Gastrocnemius medialis (tissue), 4 donors: Measurements from ENCODE around the gene OR52B6. TPM values are rescaled to one million over a fixed set of nuclear protein-coding genes. Genes with fewer than 3 reads are reported as not detected.
"Not testable (repeated sequence)": the region's sequence is repeated elsewhere in the genome, so short reads cannot be mapped to it uniquely, and the experiment has no call there.

Source experiments
- ATAC-seq, 2 donors: fragments of 150-250 bp; one replicate each; pipeline ENCODE4 v1.9.1; 2016
- DNase-seq, 2 donors: peaks; one replicate each; pipeline ENCODE4 v3.0.0-alpha.2; 2019
- H3K27ac ChIP-seq, 4 donors: fragments of 200-600 bp; sonication (generic); 1 replicate in 1 of 4; 2 replicates in 3 of 4; pipeline ENCODE4 v1.5.1; 2016 to 2018; ENCODE audit warnings: mild to moderate bottlenecking in 2 of 4, moderate library complexity in 1 of 4
- H3K27me3 ChIP-seq, 3 donors: fragments of 200-600 bp; sonication (generic) in 2 of 3; 1 replicate in 1 of 3; 2 replicates in 2 of 3; pipeline versions ENCODE4 v1.5.1 to v1.6.0; 2016 to 2019; ENCODE audit warnings: mild to moderate bottlenecking in 1 of 3, moderate library complexity in 1 of 3
- H3K36me3 ChIP-seq, 2 donors: fragments of 200-600 bp; sonication (generic) in 1 of 2; one replicate each; pipeline ENCODE4 v1.5.1; 2017 to 2018
- H3K4me1 ChIP-seq, 2 donors: fragments of 200-600 bp; sonication (generic) in 1 of 2; one replicate each; pipeline ENCODE4 v1.5.1; 2016 to 2017; ENCODE audit warnings: mild to moderate bottlenecking in 2 of 2
- H3K4me3 ChIP-seq, 4 donors: fragments of 200-600 bp; sonication (generic) in 3 of 4; 1 replicate in 1 of 4; 2 replicates in 3 of 4; pipeline ENCODE4 v1.5.1; 2016 to 2019; ENCODE audit warnings: mild to moderate bottlenecking in 2 of 4
- H3K9me3 ChIP-seq, 3 donors: fragments of 200-600 bp; sonication (generic) in 2 of 3; 1 replicate in 1 of 3; 2 replicates in 2 of 3; pipeline ENCODE4 v1.5.1; 2016 to 2019
- CTCF ChIP-seq, 5 experiments: fragments of 450-650 bp in 3 of 5; fragments of 200-600 bp in 2 of 5; sonication (generic) in 2 of 5; IDR thresholded peaks in 4 of 5; conservative IDR thresholded peaks in 1 of 5; 1 replicate in 4 of 5; 2 replicates in 1 of 5; pipeline ENCODE4 v1.5.1; 2016 to 2019; ENCODE audit warnings: antibody characterized with exemption in 5 of 5, mild to moderate bottlenecking in 3 of 5, moderate library complexity in 3 of 5
- POLR2A ChIP-seq, 2 donors: fragments of 450-650 bp; IDR thresholded peaks; one replicate each; pipeline ENCODE4 v1.6.1; 2017; ENCODE audit warnings: antibody characterized with exemption in 2 of 2, mild to moderate bottlenecking in 2 of 2, moderate library complexity in 2 of 2
- in situ Hi-C, 4 donors: fragments of 200-750 bp; cut with MboI; loops; one replicate each; pipeline versions ENCODE4 v1.15.0 to v1.8.0; 2017; ENCODE audit warnings: low sequenced_read_pairs in 4 of 4
- intact Hi-C: fragments of 100-400 bp; cut with DNase I; formaldehyde crosslinking; loops from one replicate; pipeline ENCODE4 v1.15.1; 2023; ENCODE audit warnings: low total_unique reads
- total RNA-seq, 4 donors: library from RNA; depleted of rRNA; stranded (reverse); fragments of >200 nt; gene quantifications; one replicate each; pipeline versions ENCODE4 v1.1.0 to v1.2.3, GENCODE V29; 2016

Gene OR52B6
- total RNA-seq, 4 donors from 2014 or later = not detected

- intact Hi-C loops (no loop called here), in situ Hi-C loops (no loop called here)
- Histone ChIP-seq H3K4me1 (no peaks in the 10 kb centered on the region), H3K9me3 (no peaks in the 10 kb centered on the region), H3K27me3 (no peaks in the 10 kb centered on the region), H3K4me3 (no peak overlapping the region), H3K27ac (peak overlapping the region in 1 of 4 donors; percentile 8), H3K36me3 (no peaks in the 10 kb centered on the region)
- ATAC-seq (peak in 1 of 2 donors; percentile 55), DNase-seq (peak; percentile 8 to 28)
- TF ChIP-seq CTCF (IDR thresholded peaks at IDR 0.05 in 4 of 5, conservative IDR thresholded peaks at IDR 0.05 in 1 of 5) (peak in 2 of 5 experiments; percentile 44 to 52), POLR2A (IDR thresholded peaks at IDR 0.05) (no peak)
Observed at GRCh38 chr11:5600374-5600851, 19.7 kb downstream of the OR52B6 start.

- H3K27me3 ChIP-seq, H3K4me1 ChIP-seq, H3K27ac ChIP-seq, H3K9me3 ChIP-seq, ATAC-seq, in situ Hi-C loops, H3K36me3 ChIP-seq, intact Hi-C loops, H3K4me3 ChIP-seq, DNase-seq: not testable (repeated sequence)
Observed at GRCh38 chr11:5602791-5603190, 22.1 kb downstream of the OR52B6 start.

GRCh38 chr11:5603326-5603725 lies 22.6 kb downstream of the OR52B6 start:
- H3K4me3 ChIP-seq = no peak overlapping the region
- no peaks in the 10 kb centered on the region for H3K9me3 ChIP-seq
- H3K4me1 ChIP-seq = no peaks in the 10 kb centered on the region
- intact Hi-C loops (no loop called here), in situ Hi-C loops (no loop called here)
- DNase-seq (no peak), ATAC-seq (no peak)
- no peaks in the 10 kb centered on the region for H3K36me3 ChIP-seq
- H3K27me3 ChIP-seq = no peaks in the 10 kb centered on the region
- no peak for TF ChIP-seq CTCF (IDR thresholded peaks at IDR 0.05 in 4 of 5, conservative IDR thresholded peaks at IDR 0.05 in 1 of 5)
- TF ChIP-seq POLR2A (IDR thresholded peaks at IDR 0.05) = no peak
- no peak overlapping the region for H3K27ac ChIP-seq

- in situ Hi-C loops (no loop called here), intact Hi-C loops (no loop called here)
- H3K36me3 ChIP-seq = no peaks in the 10 kb centered on the region
- ATAC-seq = no peak
- no peaks in the 10 kb centered on the region for H3K4me1 ChIP-seq
- H3K27me3 ChIP-seq = no peaks in the 10 kb centered on the region
- no peaks in the 10 kb centered on the region for H3K9me3 ChIP-seq
- no peak overlapping the region for H3K27ac ChIP-seq
- no peak for TF ChIP-seq CTCF (IDR thresholded peaks at IDR 0.05 in 4 of 5, conservative IDR thresholded peaks at IDR 0.05 in 1 of 5)
- TF ChIP-seq POLR2A (IDR thresholded peaks at IDR 0.05) = no peak
- H3K4me3 ChIP-seq = no peak overlapping the region
- DNase-seq = no peak
Observed at GRCh38 chr11:5604896-5605295, 24.2 kb downstream of the OR52B6 start.

GRCh38 chr11:5605849-5606248 lies 25.2 kb downstream of the OR52B6 start:
- intact Hi-C loops (no loop called here), in situ Hi-C loops (no loop called here)
- Histone ChIP-seq H3K4me1 (no peaks in the 10 kb centered on the region), H3K27ac (no peak overlapping the region), H3K36me3 (no peaks in the 10 kb centered on the region), H3K27me3 (no peaks in the 10 kb centered on the region), H3K9me3 (no peaks in the 10 kb centered on the region), H3K4me3 (no peak overlapping the region)
- no peak for DNase-seq
- no peak for TF ChIP-seq POLR2A (IDR thresholded peaks at IDR 0.05)
- TF ChIP-seq CTCF (IDR thresholded peaks at IDR 0.05 in 4 of 5, conservative IDR thresholded peaks at IDR 0.05 in 1 of 5) = no peak
- no peak for ATAC-seq
